Vagina (tissue), 2 donors: ENCODE measurements around the gene SGTA. TPM values are rescaled to one million over a fixed set of nuclear protein-coding genes. Genes with fewer than 3 reads are reported as not detected.
A peak's percentile ranks its signal among the peaks of the same experiment; 100 is the strongest.

Source experiments
- DNase-seq, 2 donors: peaks; one replicate each; pipeline ENCODE4 v3.0.0-alpha.2; 2017; ENCODE audit errors: extremely low spot score in 2 of 2
- H3K27ac ChIP-seq: fragments of 200-600 bp; sonication (generic); one replicate; pipeline ENCODE4 v1.5.1; 2019
- H3K27me3 ChIP-seq: fragments of 200-600 bp; sonication (generic); one replicate; pipeline ENCODE4 v1.5.1; 2019
- H3K36me3 ChIP-seq, 2 donors: fragments of 200-600 bp; sonication (generic); one replicate each; pipeline ENCODE4 v1.5.1; 2017 to 2019
- H3K4me1 ChIP-seq: fragments of 200-600 bp; sonication (generic); one replicate; pipeline ENCODE4 v1.5.1; 2019
- H3K4me3 ChIP-seq, 2 donors: fragments of 200-600 bp; sonication (generic); 1 replicate in 1 of 2; 2 replicates in 1 of 2; pipeline ENCODE4 v1.5.1; 2016 to 2019
- H3K9me3 ChIP-seq: fragments of 200-600 bp; sonication (generic); one replicate; pipeline ENCODE4 v1.5.1; 2019
- CTCF ChIP-seq, 3 experiments: fragments of 450-650 bp in 2 of 3; fragments of 200-600 bp in 1 of 3; sonication (generic) in 1 of 3; IDR thresholded peaks; one replicate each; pipeline ENCODE4 v1.5.1; 2017 to 2019; ENCODE audit warnings: antibody characterized with exemption in 3 of 3, mild to moderate bottlenecking in 2 of 3, moderate library complexity in 2 of 3
- POLR2A ChIP-seq, 2 donors: fragments of 450-650 bp; IDR thresholded peaks; one replicate each; pipeline ENCODE4 v1.6.1; 2017; ENCODE audit warnings: antibody characterized with exemption in 2 of 2, mild to moderate bottlenecking in 2 of 2, moderate library complexity in 2 of 2
- POLR2AphosphoS5 ChIP-seq, 2 donors: sonication (generic); formaldehyde crosslinking; IDR thresholded peaks; one replicate each; pipeline ENCODE4 v1.9.0; 2017; ENCODE audit warnings: antibody characterized with exemption in 2 of 2, mild to moderate bottlenecking in 2 of 2, low read depth in 1 of 2; ENCODE audit not compliant: insufficient read depth in 1 of 2
- intact Hi-C: fragments of 100-400 bp; cut with DNase I; formaldehyde crosslinking; loops from one replicate; pipeline ENCODE4 v1.15.1; 2023
- total RNA-seq: library from RNA; depleted of rRNA; stranded (reverse); fragments of >200 nt; gene quantifications from one replicate; pipeline ENCODE4 v1.2.3, GENCODE V29; 2016

The SGTA gene
- total RNA-seq, 1 donor from 2014 or later: 58.4 TPM

GRCh38 chr19:2743099-2743498 lies 40.0 kb downstream of the SGTA start:
- intact Hi-C loops: no loop called here
- no peaks in the 10 kb centered on the region for H3K9me3 ChIP-seq
- TF ChIP-seq POLR2AphosphoS5 (IDR thresholded peaks at IDR 0.05; ENCODE audit: insufficient read depth in 1 of 2, low read depth in 1 of 2) (no peak), POLR2A (IDR thresholded peaks at IDR 0.05) (no peak), CTCF (IDR thresholded peaks at IDR 0.05) (no peak)

GRCh38 chr19:2740314-2740656 lies 42.8 kb downstream of the SGTA start:
- no peak for DNase-seq
- peaks cover 13% of the 10 kb centered on the region for H3K4me1 ChIP-seq
- peaks cover 0 to 9% of the 10 kb centered on the region in 2 donors for H3K36me3 ChIP-seq
- no peaks in the 10 kb centered on the region for H3K27me3 ChIP-seq
- no peak for TF ChIP-seq POLR2AphosphoS5 (IDR thresholded peaks at IDR 0.05; ENCODE audit: insufficient read depth in 1 of 2, low read depth in 1 of 2)
- TF ChIP-seq POLR2A (IDR thresholded peaks at IDR 0.05): no peak
- TF ChIP-seq CTCF (IDR thresholded peaks at IDR 0.05): no peak
- no peak overlapping the region for H3K27ac ChIP-seq
- H3K9me3 ChIP-seq: no peaks in the 10 kb centered on the region
- intact Hi-C loops: no loop called here
- peak overlapping the region; percentile 80 to 100 for H3K4me3 ChIP-seq

More at GRCh38 chr19:2743099-2743498, 40.0 kb downstream of the SGTA start:
- Histone ChIP-seq H3K4me1 (peaks cover 13% of the 10 kb centered on the region), H3K27me3 (no peaks in the 10 kb centered on the region), H3K36me3 (no peaks in the 10 kb centered on the region), H3K4me3 (no peak overlapping the region), H3K27ac (no peak overlapping the region)
- no peak for DNase-seq

- Histone ChIP-seq H3K27me3 (no peaks in the 10 kb centered on the region), H3K4me1 (peaks cover 13% of the 10 kb centered on the region), H3K36me3 (peaks cover 0 to 9% of the 10 kb centered on the region in 2 donors), H3K4me3 (peak within 1 kb of the TSS; percentile 80 to 100), H3K9me3 (no peaks in the 10 kb centered on the region), H3K27ac (peak within 1 kb of the TSS; percentile 40)
- intact Hi-C loops: no loop called here
- peak in 1 of 2 donors; percentile 94 for DNase-seq
- TF ChIP-seq CTCF (IDR thresholded peaks at IDR 0.05): peak in 2 of 3 experiments; percentile 9 to 30
- TF ChIP-seq POLR2A (IDR thresholded peaks at IDR 0.05): no peak
- TF ChIP-seq POLR2AphosphoS5 (IDR thresholded peaks at IDR 0.05; ENCODE audit: insufficient read depth in 1 of 2, low read depth in 1 of 2): peak; percentile 59 to 97
Observed at GRCh38 chr19:2739602-2740313, 43.3 kb downstream of the SGTA start, which contains the start of gene SLC39A3. TSS of gene SLC39A3 (minus strand) at chr19:2740017. CDS start at chr19:2737257, 2,760 bp downstream.

- peaks cover 0 to 23% of the 10 kb centered on the region in 2 donors for H3K36me3 ChIP-seq
- H3K27ac ChIP-seq: no peak overlapping the region
- no peaks in the 10 kb centered on the region for H3K9me3 ChIP-seq
- no peak for DNase-seq
- H3K4me1 ChIP-seq: peaks cover 13% of the 10 kb centered on the region
- no peaks in the 10 kb centered on the region for H3K27me3 ChIP-seq
- no peak overlapping the region for H3K4me3 ChIP-seq
- TF ChIP-seq POLR2AphosphoS5 (IDR thresholded peaks at IDR 0.05; ENCODE audit: insufficient read depth in 1 of 2, low read depth in 1 of 2) (no peak), POLR2A (IDR thresholded peaks at IDR 0.05) (no peak), CTCF (IDR thresholded peaks at IDR 0.05) (no peak)
- intact Hi-C loops: no loop called here
Observed at GRCh38 chr19:2736550-2737190, 46.4 kb downstream of the SGTA start.

GRCh38 chr19:2735374-2735773 lies 47.7 kb downstream of the SGTA start:
- DNase-seq: no peak
- Histone ChIP-seq H3K4me1 (peaks cover 13% of the 10 kb centered on the region), H3K27ac (no peak overlapping the region), H3K27me3 (no peaks in the 10 kb centered on the region), H3K9me3 (no peaks in the 10 kb centered on the region), H3K36me3 (peaks cover 0 to 23% of the 10 kb centered on the region in 2 donors), H3K4me3 (no peak overlapping the region)
- no peak for TF ChIP-seq POLR2A (IDR thresholded peaks at IDR 0.05)
- TF ChIP-seq POLR2AphosphoS5 (IDR thresholded peaks at IDR 0.05; ENCODE audit: insufficient read depth in 1 of 2, low read depth in 1 of 2): no peak
- TF ChIP-seq CTCF (IDR thresholded peaks at IDR 0.05): no peak
- intact Hi-C loops: no loop called here
